GM19468 (cell line): ENCODE data around the gene SYNDIG1.

Experiments used
- ATAC-seq: cut with Tn5 transposase; IDR thresholded peaks from one replicate; pipeline ENCODE4 v1.9.1; 2021; ENCODE audit warnings: mild to moderate bottlenecking, moderate library complexity, moderate number of reproducible peaks; ENCODE audit not compliant: unreplicated experiment; ENCODE audit errors: extremely low read depth

Gene SYNDIG1

DNA sequence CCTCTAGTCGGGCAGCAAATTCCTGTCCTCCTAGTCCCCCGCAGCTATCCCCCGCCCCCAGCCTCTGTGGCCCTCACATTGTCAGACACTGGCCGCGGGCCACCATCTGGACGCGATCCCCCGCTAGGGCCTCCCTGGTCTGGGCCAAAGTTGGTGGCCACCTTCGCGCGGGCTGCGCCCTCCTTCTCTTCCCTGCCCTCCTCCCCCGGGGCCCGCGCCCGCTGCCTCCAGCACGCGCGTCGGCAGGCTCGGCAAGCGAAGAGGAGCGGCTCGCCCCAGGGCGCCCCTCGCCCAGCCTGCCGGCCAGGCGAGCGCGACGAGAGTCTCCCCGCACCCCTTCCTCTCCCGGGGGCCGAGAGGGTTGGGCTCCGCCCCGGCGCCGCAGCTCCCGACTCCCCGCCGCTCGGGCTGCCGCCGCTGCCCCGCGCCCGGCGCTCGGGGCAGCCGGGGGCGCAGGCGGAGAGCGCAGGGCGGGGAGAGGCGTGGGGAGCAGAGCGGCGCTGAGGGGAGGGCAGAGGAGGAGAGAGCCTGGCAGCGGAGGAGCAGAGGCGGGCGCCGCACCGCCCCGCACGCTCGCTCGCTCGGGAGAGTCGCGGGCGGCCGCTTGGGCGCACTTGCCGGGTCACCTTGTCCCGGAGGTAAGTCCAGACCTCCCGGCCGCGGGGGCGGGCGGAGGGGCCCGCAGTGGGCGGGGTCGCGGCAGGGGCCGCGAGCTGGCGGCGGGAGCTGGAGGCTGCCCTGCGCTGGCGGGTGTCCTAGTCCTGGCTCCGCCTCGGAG is at the start of gene SYNDIG1:
TSS of gene SYNDIG1 (plus strand) at position 514 of the 778 bp plus-strand sequence. CDS start 73,469 bp downstream, outside the sequence.
- no peak for ATAC-seq

DNA sequence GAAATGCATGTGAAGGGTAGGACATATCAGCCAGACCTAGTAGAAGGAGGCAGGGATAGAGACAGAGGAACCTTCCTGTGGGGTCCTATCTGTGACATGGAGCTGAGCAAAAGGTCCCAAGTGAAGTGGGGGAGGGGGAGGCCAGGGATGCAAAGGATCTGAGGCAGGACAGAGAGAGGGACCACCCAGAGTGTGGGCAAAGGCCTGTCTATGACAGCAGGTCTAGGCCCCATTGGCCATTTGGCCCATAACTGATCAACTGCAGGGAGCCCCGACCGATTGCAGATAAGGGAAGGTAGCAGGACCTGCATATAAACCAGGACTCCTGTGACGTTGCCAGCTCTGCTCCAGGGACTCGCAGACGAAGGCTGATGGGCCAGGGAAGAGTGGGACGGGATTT is 49.6 kb upstream of the SYNDIG1 start:
- no peak for ATAC-seq

DNA sequence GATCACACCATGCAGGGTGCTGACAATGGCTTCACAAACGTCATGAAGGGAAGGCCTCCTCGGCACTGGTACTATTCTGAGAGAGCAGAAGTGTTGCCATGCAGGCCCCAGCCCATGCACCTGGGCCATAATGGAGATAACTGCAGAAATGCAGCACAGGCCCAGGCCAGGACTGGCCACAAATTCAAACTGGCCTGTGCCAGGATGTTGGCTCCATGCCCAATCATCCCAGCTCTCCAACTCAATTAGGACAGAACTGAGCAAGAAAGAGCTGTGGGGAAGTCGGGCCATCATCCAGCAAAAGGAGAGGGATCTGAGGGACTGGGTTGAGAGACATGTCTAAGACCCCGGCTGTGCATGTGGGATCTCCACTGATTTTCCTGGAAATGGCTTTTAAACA is 48.9 kb upstream of the SYNDIG1 start:
- no peak for ATAC-seq

DNA sequence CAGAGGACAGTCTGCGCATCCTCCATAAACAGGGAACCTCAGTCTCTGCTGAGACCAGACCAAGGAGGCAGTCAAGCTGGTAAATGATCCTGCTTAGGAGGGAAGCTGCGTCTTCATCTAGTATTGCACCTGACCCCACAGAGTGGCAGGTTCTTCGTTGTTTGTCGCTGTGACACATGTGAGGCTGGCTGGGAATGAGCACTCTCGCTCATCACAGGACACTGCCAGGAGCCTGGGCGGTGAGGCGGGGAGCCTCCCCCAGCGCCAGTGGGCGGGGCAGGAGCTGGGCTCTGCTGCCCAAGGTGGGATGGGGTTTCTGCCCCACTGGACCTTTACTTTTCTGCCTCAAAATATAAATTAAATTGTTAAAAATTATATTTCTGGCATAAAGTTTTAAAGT is 48.4 kb upstream of the SYNDIG1 start:
- ATAC-seq, result no peak

DNA sequence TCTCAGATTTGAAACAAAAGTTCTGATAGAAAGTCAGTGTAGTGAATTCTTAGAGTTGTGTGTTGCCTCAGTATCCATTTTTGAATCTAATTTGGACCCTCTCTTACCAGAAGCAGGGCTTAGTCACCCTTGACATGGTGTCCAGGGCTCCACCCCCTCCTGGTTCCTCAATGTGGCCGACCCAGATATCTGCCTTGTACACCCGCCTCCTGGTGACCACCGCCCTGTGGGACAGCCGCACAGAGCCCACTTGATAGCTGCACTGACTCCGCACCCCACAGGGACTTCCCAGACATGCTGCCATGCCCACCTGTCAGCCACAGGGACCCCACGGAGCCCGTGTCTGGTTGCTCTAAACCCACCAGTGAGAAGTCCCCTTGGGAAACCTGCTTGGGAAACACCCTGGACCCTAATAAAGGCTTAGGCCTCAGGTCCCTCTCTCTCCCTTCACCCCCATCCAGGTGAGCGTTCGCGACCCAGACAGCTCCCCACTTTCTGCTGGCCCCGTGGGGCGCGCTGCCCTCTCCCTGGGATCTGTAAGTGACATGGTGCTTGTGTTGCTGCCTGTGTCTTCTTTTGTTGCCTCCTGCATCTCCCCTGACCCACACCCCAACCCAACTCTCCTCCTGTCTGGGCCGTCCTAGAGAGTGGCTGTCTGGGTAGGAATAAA is 47.2 kb upstream of the SYNDIG1 start:
- no peak for ATAC-seq

DNA sequence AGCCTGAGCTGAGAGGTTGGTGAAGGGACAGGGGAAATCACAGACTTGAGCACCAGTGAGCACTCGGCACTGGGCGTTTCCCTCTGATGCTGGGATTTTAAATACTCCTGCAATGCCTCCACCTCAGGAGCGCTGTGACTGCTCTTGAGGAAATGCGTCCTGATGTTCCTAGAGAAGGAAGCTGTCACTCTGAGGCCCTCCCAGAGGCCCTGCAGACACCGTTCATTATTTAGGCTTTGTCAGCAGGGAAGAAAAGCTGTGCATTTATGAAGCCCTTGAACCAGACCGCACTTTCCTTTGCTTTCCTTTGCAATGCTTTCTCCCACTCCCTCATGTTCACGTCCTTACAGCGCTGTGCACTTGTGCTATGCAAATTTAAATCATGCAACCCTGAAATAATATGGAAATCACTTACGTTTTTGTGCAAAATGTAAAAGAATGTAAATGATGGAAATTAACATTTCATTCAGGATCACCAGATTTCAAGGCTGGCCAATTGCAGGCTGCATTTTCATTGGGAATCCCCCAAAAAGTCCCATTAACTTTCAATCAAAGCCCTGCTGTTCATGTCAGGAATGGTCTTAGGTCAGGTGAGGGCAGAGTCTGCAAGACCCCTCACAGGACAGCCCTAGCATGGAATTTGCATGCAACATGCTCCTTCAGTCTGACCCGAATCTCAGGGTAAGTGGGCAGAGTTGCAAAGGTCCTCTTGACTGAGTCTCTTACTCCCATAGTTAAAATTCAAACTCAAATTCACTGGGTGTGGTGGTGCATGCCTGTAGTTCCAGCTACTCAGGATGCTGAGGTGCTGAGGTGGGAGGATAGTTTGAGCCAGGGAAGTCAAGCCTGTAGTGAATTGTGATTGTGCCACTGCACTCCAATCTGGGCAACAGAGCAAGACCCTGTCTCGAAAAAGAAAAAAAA is 45.8 kb upstream of the SYNDIG1 start:
- ATAC-seq, result no peak

DNA sequence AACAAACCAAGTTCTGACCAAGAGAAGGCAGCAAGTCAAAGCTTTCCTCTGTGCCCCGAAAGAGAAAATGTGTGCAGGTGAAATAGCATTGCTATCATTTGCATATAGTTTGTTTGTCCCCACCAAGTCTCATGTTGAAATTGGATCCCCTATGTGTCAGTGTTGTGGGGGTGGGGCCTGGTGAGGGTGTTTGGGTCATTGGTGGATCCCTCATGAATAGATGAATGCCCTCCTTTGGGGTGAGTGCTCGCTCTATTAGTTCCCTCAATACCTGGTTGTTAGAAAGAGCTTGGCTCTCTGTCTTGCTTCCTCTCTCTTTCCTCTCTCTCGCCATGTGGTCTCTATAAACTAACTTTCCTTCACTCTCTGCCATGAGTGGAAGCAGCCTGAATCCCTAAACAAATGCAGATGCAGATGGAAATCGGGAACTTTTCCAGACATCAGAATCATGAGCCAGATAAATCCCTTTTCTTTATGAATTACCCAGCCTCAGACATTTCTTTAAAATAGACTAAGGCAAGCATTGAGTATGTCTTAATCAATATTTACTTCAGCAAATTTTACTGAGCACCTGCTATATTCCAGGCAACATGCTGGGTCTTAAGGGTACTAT is 43.8 kb upstream of the SYNDIG1 start:
- ATAC-seq, result no peak

DNA sequence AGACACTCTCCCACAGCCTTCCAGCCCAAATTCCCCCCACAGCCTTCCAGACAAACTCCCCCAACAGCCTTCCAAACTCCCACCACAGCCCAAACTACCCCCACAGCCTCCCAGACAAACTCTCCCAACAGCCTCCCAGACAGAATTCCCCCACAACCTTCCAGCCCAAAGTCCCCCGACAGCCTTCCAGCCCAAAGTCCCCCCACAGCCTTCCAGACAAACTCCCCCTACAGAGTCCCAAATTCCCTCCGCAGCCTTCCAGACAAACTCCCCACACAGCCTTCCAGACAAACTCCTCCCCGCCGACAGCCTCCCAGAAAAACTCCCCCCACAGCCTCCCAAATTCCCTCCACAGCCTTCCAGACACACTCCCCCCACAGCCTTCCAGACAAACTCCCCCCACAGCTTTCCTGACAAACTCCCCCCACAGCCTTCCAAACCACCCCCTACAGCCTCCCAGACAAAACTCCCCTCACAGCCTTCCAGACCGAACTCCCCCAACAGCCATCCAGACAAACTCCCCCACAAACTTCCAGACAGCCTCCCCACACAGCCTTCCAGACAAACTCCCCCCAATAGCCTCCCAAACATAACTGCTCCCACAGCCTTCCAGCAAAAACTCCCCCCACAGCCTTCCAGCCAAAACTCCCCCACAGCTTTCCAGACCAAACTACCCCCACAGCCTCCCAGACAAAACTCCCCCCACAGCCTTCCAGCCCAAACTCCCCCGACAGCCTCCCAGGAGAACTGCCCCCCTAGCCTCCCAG is 38.0 kb upstream of the SYNDIG1 start:
- no peak for ATAC-seq

DNA sequence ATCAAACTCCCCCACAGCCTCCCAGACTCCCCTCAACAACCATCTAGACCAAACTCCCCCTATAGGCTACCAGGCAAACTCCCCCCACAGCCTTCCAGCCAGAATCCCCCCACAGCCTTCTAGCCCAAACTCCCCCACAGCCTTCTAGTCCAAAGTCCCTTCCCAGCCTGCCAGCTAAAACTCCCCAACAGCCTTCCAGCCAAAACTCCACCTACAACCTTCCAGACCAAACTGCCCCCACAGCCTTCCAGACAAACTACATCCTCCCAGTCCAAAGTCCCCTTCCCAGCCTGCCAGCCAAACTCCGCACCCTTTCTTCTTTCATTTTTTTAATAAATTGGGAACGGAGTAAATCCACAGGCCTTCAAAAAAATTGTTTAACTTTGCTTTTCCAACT is 37.4 kb upstream of the SYNDIG1 start:
- no peak for ATAC-seq

DNA sequence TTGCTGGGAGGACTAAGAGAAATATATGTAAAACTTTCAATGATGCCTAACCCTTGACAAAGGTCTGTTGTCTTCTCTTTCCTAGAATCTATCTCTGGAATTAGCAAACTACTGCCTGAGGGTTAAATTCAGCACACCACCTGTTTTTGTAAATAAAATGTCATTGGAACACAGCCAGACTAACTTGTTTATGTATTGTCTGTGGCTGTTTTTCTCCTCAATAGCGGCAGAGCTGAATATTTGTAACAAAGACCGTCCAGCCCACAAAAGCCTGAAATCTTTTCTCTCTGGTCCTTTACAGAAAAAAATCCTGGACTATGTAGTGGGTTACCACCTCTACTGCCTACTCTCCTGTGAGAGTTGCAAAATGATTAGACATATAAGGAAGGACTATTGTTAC is 33.3 kb upstream of the SYNDIG1 start:
- ATAC-seq, result no peak

DNA sequence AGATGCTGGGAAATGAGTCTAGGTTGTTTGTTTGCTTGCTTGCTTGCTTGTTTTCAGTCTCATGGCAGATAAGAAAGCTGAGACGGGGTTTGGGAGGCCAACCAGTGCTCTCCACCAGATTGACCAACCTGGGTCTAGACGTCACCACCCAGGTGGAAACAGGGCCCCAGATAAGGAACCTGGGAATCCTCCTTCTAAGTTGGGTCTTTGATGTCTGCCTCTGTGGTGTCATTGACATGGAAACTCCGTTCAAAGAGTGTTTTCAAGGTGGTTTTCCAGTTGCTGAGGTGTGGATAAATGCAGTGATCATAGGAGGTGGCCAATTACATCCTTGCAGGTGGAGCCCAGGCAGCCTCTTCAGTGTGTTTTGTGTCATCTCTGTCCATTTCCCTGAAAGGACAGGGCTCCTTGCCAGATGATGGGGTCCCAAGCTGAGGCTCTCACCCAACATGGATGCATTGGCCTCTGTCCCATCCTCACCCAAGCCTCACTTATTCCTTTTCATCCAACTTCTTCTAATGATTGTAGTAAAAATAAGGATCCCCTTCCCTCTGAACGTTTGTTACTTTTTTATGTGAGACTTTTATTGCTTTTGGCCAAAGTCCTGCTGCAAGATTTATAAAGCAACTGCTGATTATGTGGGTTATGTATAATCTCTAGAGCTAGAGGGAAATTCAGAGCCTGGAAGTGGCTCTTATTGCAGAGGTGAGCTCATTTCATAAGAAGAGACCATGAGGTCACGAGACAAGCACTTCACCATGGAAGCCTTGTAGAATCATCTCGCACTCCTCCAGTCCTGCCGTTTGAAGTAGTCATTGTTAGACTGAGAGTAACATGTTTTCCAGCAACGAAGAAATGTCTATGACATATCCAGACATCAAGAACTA is 32.0 kb upstream of the SYNDIG1 start:
- no peak for ATAC-seq

DNA sequence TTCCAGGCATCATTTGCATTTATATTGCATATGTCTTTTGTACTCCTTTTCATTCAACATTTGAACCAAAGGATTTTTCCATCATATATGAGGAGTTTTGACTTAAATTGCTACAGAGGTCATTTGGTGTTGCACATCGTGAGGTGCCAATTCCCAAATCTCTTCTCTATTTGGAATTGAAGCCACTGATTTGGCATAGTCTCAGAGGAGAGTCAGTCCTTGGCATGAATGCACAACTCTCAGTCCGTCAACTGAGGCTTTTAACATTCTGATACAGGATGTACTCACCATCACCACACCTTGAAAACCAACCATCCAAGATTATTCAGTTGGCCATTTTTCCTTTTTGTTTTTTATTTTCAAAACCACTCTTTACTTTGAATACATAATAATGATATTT is 31.1 kb upstream of the SYNDIG1 start:
- no peak for ATAC-seq

DNA sequence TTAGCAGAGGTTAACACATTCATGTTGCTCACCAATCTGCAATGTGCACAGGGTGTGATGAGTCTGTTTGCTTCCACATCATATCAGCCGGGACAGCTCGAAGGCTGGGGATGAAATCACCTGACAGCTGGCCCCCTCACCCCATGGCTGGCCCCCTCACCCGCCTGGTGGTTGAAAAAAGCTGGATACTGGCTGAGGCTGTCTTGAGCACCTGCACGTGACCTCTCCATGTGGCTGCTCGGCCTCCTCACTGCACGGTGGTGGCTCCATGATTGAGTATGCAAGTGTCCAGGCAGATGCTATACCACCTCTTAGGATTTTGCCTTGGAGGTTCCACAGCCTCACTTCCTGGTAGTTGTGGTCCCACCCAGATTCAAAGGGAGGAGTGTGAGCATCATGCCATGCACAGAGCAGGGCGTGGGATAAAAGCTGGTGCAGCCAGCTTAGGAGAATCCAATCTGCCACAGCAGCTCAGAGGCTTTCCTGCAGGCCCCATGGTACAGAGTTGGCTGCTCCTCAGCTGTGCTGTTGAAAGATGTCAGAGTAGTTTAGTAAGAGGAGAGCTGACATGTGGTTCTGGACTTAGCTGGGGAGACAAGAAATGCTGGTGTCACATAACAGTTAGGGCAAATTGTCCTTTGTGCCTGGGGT is 29.6 kb upstream of the SYNDIG1 start:
- ATAC-seq, result no peak

DNA sequence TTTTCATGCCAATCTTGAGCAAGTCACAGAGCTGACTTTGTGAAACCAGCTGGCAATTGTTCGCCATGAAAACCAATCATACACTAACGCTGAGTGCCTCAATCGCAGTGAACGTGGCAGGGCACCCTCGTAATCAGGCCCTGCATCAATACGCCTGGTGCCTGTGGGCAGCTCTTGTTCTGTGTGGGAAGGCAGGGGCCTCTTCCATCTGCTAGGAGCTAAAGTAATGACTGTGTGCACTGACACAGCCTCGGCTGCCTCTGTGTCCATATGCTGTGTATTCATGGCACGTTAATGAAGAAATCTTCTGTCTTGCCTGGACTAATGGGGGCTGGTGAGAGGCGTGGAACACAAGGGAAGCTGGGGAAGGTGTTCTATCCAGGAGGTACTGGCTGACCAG is 27.8 kb upstream of the SYNDIG1 start:
- no peak for ATAC-seq

DNA sequence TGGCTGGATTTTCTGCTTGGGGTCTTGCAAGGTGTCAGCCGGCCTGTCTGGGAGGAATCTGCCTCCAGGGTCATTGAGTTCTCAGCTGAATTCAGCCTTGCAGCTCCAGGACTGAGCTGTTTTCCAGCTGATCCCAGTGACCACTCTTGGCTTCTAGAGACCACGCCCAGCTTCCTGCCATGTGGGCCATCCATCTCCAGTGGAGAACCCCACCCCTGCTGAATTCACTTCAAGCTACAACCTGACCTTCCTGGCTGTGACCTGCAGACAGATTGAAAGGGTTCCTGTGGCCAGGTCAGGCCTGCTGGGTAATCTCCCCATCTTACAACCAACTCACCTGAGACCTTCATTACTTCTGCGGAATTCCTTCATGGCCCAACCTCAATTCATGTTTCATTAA is 26.5 kb upstream of the SYNDIG1 start:
- ATAC-seq, result no peak

DNA sequence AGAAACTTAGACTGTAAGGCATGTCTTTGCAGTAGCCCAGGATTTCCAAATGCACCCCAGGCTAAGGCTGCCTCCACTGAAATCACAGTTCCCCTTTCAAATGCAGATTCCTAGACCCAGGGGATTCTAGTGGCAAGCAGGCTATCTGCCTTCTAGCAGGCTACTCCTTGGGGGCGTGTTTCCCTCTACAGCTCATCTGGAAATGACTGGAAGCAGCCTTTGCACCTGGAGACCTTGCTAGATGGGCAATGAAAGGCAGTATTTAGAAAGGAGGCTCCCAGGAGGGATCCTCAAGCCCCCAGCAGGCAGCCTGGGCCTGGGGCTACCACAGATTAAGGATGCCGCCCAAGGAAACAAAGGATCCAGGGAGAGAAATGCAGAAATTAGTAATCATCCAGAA is 26.0 kb upstream of the SYNDIG1 start:
- no peak for ATAC-seq

DNA sequence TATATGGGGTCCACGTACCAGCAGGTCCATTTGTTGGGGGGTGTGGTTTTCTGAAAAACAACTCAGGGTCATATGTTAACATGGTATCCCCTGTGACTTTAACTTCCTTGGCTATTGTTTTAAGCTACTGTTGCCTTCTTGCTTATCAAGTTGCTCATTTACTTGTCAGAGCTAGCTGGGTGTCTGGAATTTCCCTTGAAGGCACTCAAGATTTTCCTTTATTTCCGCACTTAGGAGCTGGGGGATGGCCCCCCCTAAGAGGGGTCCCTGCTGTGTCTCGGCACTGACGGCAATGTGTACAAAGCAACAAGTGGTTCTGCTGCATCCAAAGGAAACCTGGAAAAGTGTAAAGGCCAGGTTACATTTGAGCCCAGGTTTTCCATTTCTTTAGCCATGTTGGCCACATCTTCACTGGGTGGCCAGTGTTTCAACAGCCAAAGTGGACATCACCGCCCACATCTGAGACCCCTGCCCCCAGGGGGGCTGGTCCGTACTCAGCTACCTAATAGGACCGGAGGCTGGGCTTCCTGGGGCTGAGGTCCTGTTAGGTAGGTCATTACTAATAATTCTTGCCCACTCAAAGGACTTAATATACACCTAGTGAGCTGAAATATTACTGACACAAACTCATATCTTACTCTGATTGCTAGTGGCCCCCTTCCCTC is 24.8 kb upstream of the SYNDIG1 start:
- ATAC-seq, result no peak
